Stimulated activated CD4-positive, alpha-beta T cell treated with anti-CD3 and anti-CD28 coated beads, Interleukin-15, amount 100 ng/mL, for 24 hours (primary cell): Measurements from ENCODE around the gene GREM2.
A peak's percentile ranks its signal among the peaks of the same experiment; 100 is the strongest.

Source experiments
- DNase-seq: peaks from one replicate; pipeline ENCODE4 v3.0.0-alpha.2; 2020

GREM2 gene

DNA sequence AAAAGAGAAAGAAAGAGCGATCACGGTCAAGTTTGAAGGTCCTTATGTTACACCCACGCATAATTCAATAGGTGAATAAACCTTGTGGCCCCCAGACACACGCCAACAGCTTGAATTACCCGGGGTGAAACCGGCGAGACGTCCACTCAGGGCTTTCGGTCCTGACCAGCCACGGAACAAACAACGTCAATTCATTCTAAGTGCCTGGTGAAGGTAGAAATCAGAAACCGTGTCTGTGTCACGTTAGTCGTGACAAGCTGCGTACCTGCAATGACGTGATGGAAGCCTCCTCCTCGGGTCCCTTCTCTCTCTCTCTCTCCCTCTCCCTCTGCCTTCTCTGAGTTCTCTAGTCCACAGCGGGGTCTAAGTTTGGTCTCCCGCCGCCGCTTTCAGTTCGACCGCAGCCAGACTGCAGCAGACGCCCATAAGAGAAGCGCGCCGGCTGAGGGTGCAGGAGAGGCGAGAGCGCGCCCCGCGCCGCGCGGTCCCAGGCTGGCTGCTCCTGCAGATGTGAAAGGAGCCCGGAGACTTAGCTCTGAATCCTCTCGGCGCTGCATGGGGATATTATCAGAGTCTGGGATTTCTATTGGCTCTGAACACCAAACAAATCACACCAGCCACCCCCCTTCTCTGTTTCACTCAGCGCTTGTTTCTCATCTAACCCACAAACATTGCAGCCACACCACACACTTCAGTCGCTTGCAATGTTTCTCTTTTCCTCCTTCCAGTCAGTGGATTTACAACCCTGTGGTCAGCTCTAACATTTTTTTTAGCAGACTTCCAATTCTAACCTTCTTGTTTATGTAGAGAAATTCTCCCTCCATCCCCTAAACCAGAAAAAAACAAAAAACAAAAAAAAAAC is at the start of gene GREM2:
Gene GREM2 (minus strand): TSS at position 537 of the 862 bp plus-strand sequence. CDS start 118,680 bp downstream, outside the sequence.
- DNase-seq: peak; percentile 52

- no peak for DNase-seq
These were observed 46.5 kb upstream of the GREM2 start for GRCh38 chr1:240658312-240658960.

DNA sequence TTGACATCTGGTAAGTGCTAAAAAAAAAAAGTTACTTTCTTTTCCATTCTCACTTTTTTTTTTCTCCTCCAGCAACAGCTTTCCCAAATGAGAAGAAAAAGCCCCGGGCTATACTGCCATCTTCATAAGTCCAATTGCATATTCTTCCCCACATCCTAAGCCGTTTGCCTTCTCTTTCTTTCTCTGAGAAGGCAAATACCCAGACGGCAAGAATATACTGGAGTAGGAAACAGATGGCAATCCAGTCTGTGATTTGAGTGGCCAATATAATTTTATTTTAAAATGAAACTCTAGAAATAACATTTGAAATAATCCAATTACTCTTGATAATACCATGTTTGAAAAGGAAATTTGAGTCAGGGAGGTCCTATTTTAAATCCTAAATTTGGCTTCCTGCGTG is 44.6 kb upstream of the GREM2 start:
- DNase-seq: no peak

GRCh38 chr1:240652961-240653409 is 41.0 kb upstream of the GREM2 start:
- no peak for DNase-seq

GRCh38 chr1:240652549-240652948 is 40.6 kb upstream of the GREM2 start:
- no peak for DNase-seq

DNA sequence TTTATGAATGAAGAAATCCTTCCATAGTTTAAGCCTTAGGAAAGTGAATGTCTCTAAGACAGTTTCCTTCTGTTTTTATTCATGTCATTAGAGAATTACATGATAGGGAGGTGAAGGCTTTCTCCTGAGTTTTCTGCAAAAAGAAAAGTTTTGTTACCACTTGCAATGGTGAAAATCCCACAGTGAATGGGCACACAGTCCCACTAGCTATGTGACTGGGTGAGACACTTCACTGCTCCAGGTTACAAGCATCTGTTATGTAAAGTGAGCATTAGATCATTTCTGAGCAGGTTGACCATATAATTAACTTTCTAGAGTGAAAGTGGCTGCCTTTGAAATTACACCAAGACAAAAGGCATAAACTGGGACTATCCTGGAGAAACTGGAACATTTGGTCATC is 38.9 kb upstream of the GREM2 start:
- no peak for DNase-seq

DNA sequence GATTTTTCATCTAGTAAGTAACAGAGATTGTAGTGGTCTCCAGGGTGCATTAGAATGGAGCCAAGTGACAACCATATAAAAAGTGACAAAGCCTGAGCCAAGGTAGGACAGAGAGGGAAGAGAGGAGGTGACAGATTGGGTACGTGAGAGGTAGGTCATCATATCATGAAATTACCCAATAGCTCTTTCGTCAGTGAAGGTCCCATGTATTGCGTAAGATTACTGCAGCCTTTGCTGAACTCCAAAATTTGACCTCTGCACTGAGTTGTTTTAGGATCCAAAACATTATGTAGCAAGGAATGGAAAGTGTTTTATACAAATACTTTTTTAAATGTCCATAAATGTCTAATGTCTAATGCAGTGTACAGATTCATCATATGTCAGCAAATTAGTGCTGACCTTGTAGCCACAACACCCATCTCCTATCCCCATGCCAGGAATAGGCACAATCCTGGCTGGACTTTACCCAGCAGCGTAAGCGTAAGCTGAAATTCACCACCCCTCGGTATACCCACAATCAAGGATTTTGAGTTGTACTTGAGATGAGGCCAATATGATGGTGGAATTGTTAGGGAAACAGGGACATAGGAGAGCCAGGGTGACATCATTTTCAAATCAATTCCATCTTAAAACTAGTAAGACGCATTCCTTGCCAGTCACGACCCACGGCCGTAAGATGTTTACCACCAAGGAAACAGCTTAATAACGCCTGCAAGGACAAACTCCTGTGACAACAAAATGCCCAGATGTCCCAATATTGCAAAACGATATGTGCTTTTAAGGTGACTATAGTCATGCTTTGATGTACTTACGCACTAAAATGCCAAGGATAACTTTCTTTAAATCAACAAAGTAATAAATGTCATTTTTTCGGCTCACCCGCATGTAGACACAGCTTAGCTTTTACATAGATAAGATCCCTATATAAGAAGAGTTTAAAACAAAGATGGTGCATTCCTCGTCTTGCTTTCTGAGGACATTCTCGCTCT is 38.1 kb upstream of the GREM2 start:
- no peak for DNase-seq

DNA sequence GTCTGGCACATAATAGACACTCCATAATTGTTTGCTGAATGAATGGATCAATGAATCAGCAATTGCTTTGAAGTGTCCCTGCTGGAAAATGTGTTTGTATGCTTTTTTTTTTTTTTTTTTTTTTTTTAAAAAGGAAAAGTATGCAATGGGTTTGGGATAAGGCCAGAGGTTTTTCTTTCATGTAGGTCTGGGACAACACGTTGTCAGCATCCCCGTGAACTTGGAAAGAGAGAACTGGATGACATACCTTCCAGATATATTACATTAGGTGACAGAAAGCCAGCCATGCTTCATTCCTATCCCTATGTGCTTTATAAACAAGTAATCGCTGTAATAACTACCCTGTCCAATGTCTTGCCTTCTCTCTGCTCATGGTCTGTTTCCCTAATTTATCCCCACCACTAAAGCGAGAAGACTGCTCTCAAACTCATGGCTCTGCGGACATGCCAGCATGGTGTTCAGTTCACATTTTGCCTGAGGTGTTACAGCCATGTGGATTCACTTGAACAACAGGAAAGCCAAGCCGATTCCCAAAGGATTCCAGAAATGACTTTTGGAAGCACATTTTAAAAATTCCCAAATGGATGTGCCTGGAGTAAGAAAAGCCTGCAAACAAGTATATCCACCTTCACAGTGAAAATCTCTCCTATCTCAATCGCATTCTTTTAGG is 34.8 kb upstream of the GREM2 start:
- DNase-seq: no peak

DNA sequence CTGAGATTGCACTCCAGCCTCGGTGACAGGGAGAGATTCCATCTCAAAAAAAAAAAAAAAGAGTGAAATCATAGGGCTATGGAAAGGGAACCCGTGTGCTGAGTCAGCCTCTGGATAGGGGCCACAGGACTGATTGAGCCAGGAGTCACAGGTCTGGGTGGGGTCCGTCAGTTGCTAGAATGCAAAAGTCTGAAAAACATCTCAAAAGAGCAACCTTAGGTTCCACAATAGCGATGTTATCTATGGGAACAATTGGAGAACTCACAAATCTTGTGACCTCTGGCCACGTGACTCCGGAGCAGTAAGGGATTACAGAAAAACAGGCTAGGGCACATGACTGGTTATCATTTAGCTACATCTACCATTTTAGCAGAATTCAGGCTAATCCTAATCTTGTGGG is 32.8 kb upstream of the GREM2 start:
- DNase-seq: no peak

DNA sequence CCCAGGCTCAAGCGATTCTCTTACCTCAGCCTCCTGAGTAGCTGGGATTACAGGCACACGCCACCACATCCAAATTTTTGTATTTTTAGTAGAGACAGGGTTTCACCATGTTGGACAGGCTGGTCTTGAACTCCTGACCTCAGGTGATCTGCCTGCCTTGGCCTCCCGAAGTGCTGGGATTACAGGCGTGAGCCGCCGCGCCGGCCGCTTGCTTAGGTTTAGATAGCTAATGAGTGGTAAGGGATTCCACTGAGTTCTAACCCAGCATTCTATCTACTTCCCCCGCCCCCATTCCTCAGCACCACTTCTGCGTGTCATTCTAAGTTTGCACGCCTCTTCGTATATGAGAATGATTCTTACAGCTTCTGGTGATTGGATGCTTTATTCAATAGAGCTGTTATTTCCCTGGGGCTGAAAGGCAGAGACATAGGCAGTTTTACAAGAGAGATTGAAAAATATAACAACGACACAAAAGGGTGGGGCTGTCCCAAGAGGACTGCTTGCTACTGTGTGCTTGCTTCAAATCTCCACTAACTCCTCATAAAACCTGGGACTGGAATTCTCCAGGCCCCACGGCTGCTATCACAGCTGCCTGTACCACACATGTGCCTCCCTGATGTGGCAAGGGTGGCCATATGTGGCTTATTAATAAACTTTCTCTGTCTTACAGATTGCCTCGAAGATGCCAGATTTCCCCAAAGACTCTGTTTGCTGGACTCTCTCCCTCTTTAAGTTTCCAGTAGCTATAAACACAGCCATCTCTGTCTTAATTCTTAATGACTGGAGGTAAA is 23.7 kb upstream of the GREM2 start:
- no peak for DNase-seq

GRCh38 chr1:240630409-240630808 is 18.5 kb upstream of the GREM2 start:
- no peak for DNase-seq

DNA sequence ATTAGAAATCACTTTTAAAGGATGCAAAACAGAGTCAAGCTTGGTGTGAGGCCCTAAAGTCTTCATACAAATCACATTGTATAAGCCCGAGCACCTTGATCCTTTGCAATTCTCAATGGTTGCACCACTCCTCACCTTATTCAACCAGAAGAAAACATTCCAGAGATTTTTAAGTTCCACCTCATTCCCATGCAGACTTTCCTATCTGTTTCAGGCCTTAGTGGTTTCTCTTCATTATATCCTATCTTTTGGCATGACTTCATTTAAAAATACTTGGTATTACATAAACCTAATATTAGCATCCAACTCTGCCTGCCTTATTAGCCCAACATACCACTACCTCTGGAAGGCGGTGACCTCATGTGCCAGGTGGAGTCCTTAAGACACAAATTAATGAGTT is 9.3 kb upstream of the GREM2 start:
- no peak for DNase-seq

- no peak for DNase-seq
These were observed 8.1 kb upstream of the GREM2 start for GRCh38 chr1:240619906-240620621.

- DNase-seq: no peak
These were observed 7.4 kb upstream of the GREM2 start for GRCh38 chr1:240619357-240619756.

DNA sequence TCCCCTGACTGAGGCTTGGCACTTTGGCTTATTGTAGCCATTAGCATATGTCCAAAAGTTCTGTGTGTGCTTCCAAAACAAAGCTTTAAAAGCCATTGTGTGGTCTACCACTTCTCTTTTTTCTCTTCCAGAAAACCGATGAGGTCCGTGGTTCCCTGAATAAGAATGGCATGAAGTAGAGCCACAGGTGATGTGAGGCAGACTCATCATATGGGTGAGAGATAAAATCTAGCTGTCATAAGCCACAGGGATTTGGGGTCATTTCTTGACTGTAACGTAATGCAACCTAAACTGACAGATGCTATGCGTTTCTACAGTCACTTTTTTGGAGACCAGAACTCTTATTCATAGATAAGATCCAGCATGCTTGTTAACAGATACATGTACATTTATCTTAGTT is 7.0 kb upstream of the GREM2 start:
- DNase-seq: no peak

- no peak for DNase-seq
These were observed 4.1 kb upstream of the GREM2 start for GRCh38 chr1:240616018-240616417.

DNA sequence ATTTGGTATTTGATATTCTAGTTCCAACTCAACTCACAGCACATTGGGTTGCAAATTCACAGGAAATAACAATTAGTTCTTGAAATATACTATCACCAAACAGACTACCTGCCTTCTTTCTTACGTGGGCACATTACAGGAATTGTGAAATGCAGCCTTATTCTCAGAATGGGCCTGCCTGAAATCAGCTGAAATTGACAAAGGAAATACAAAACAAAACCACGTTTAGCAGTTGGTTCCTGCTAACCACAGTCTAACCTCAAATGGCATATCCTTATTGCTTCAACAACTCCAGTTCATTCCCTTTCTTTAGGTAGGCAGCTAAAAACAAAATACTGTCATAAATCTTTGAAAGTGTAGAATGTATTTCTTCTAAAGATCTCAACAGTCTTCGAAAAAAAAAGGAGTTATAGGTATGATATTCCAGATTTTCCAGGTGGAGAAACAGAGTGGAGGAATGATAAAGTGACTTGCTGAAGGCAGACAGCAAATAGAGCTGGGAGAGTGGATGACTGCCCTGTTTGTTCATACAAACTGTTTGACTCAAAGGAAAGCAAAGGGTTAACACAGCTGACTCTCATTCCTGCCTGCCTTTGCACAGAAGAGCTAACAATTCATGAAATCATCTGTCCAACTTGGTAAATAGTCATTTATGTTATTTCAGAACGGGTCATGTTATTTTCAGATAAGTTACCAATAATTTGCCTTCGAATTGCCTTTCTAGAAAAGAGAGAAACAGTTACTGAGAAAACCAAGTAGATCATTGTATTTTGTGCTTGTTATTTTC is 1.6 kb upstream of the GREM2 start:
- no peak for DNase-seq

GRCh38 chr1:240612811-240613210 is 856 bp upstream of the GREM2 start:
- DNase-seq: no peak

DNA sequence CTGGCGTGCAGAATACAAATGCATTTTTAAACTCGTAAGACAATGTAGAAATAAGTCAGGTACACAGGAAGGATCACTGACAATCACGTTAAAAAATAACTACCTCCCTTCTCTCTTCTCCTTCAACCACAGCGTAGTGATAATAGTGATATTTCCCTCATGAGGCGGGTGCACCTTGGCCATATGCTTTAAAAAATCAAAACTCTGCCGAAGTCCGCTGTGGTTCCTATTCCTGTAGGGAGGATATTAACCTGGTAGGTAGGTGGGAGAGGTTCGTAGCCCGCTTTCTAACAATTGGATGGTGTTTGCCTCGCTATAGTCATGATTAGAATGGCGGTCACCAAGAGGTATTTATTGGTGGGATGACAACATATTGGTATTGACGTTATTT is 732 bp downstream of the GREM2 start:
- no peak for DNase-seq

DNA sequence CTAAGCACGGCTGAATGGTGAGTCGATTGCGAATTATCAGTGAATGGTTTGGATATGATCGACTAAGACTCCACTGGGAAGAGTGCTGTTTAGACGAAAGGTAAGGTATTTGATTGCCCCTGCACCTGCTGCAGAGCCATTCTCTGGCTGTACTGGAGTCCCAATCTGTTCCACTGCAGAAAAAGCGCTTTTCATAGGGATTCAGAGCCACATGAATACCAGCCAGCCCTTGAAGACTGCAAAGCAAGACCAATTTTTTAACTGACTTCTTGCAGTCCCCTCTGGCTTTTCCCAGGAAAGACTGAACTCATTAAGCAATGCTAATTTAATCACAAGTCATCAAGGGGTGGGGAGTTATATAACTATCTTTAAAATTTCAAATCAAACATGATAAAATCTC is 1.3 kb downstream of the GREM2 start:
- no peak for DNase-seq
